WTC11 (cell line): ENCODE results near the gene CCNF. TPM values are rescaled to one million over a fixed set of nuclear protein-coding genes. Genes with fewer than 3 reads are reported as not detected.

Source experiments
- PREB ChIP-seq: sonication (generic); formaldehyde crosslinking; IDR thresholded peaks from 2 replicates; pipeline ENCODE4 v1.8.1; 2022; ENCODE audit warnings: mild to moderate bottlenecking, missing genetic modification reagents, moderate library complexity, borderline replicate concordance
- RELA ChIP-seq: sonication (generic); formaldehyde crosslinking; IDR thresholded peaks from 2 replicates; pipeline ENCODE4 v1.8.1; 2022; ENCODE audit warnings: missing genetic modification reagents, mild to moderate bottlenecking, borderline replicate concordance
- microRNA-seq: library from miRNA; unstranded; fragments of <30 nt; microRNA quantifications from one replicate; pipeline ENCODE4 v1.2.0, GENCODE V29; 2022; ENCODE audit warnings: borderline number of aligned reads
- total RNA-seq: library from RNA; stranded (reverse); gene quantifications from 3 replicates; pipeline ENCODE4 v1.2.3, GENCODE V29; 2021

CCNF gene
- total RNA-seq, 1 experiment from 2014 or later = 65.7 TPM

GRCh38 chr16:2507665-2508064 is 78.4 kb downstream of the CCNF start (continued):
- no peak for TF ChIP-seq RELA
- no peak for TF ChIP-seq PREB

Small RNA genes lying within 50 kb of the gene (microRNA-seq; reads per million reads assigned to microRNA genes)
- gene MIR6767 (not detected), gene MIR6768 (3.5 reads per million, percentile 4 among the genes with 10 or more reads in this experiment)

Other genes starting within 250 kb of the CCNF start
- gene CASKIN1, start 232.8 kb upstream of the CCNF start, total RNA-seq = 9.4 to 15.7 TPM (median 11.3 TPM) in 3 replicates
- gene MLST8, start 224.0 kb upstream of the CCNF start, total RNA-seq = 71.6 to 76.1 TPM (median 75.9 TPM) in 3 replicates
- gene BRICD5, start 218.6 kb upstream of the CCNF start, total RNA-seq = 12.5 to 15.2 TPM (median 13.6 TPM) in 3 replicates
- 38.4 to 40.1 TPM (median 39.5 TPM) in 3 replicates for gene PGP, start 214.6 kb upstream of the CCNF start, total RNA-seq
- gene E4F1, start 205.9 kb upstream of the CCNF start, total RNA-seq = 27.2 to 34.4 TPM (median 27.8 TPM) in 3 replicates
- gene DNASE1L2, start 193.0 kb upstream of the CCNF start, total RNA-seq = 0.66 to 1.1 TPM (median 1.0 TPM) in 3 replicates
- gene ECI1, start 177.9 kb upstream of the CCNF start, total RNA-seq = 100 to 110 TPM (median 106 TPM) in 3 replicates
- gene RNPS1, start 161.3 kb upstream of the CCNF start, total RNA-seq = 331 to 333 TPM (median 333 TPM) in 3 replicates
- gene ABCA3, start 88.7 kb upstream of the CCNF start, total RNA-seq = 12.1 to 16.8 TPM (median 15.9 TPM) in 3 replicates
- gene TEDC2, start 30.7 kb downstream of the CCNF start, total RNA-seq = 51.7 to 61.6 TPM (median 51.9 TPM) in 3 replicates
- gene NTN3, start 41.9 kb downstream of the CCNF start, total RNA-seq = 0.82 to 0.92 TPM (median 0.89 TPM) in 3 replicates
- 17.3 to 21.0 TPM (median 17.8 TPM) in 3 replicates for gene TBC1D24, start 45.7 kb downstream of the CCNF start, total RNA-seq
- 193 to 212 TPM (median 193 TPM) in 3 replicates for gene ATP6V0C, start 84.5 kb downstream of the CCNF start, total RNA-seq
- gene AMDHD2, start 90.9 kb downstream of the CCNF start, total RNA-seq = 60.1 to 70.9 TPM (median 60.3 TPM) in 3 replicates
- 0.14 to 0.32 TPM (median 0.15 TPM) in 3 replicates for gene CEMP1, start 102.0 kb downstream of the CCNF start, total RNA-seq
- 25.4 to 31.4 TPM (median 29.6 TPM) in 3 replicates for gene PDPK1, start 108.6 kb downstream of the CCNF start, total RNA-seq